Endometrium (tissue), 2 donors: ENCODE measurements around the gene OPN1SW.

Source experiments
- FAIRE-seq: peaks from 2 replicates; lab custom pipeline; 2012; peaks lifted over from hg19 to GRCh38; lab: Jason Lieb, UNC
- donor health status: control.
- donor health status: control.

Gene OPN1SW

DNA sequence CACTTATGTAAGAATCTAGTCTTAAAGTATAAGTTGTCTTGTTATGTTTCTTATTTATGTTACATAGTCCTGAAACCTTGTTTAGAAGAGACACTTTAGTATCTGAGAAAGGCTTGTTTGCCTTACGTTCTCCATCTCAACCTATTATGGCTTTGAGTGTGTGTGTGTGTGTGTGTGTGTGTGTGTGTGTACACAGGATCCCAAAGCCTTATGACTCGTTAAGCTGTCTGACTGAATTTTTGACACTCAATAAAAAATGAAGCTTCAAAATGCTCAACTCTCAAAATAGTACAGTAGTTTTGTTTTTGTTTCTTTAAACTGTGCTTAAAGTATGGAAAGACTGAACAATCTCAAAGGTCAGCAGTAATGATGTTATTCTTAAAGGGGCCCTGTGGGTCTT, 18.4 kb downstream of the OPN1SW start:
- FAIRE-seq: no peak

DNA sequence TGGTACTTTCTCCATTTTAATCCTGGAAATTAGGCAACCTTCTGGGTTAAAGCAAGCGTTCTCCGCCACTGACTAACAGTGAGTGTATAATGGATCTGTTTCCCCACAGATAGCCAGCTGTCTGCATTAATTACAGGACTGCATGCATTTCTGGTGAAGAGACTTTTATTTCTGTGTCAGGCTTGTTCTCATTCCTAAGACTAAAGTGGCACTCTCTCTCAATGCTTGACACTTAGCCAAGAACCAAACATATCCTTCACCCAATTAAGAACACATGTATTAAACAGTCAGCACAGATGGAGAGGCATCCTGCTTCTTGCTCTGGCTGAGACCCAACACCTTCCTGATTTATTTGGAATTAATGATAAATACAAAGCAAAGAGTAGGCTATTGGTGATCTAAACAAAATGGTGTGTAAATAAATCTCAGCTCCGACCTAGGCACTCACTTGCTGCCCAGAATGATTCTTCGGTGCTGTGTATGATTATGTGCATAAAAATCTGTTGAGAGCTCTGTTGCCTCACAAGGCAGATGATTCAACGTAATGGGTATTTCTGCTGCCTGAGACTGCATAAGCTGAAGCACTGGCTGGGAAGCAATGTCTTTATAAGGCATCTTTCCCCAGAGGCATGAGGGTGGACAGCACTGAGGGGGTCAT, 19.6 kb downstream of the OPN1SW start:
- no peak for FAIRE-seq

DNA sequence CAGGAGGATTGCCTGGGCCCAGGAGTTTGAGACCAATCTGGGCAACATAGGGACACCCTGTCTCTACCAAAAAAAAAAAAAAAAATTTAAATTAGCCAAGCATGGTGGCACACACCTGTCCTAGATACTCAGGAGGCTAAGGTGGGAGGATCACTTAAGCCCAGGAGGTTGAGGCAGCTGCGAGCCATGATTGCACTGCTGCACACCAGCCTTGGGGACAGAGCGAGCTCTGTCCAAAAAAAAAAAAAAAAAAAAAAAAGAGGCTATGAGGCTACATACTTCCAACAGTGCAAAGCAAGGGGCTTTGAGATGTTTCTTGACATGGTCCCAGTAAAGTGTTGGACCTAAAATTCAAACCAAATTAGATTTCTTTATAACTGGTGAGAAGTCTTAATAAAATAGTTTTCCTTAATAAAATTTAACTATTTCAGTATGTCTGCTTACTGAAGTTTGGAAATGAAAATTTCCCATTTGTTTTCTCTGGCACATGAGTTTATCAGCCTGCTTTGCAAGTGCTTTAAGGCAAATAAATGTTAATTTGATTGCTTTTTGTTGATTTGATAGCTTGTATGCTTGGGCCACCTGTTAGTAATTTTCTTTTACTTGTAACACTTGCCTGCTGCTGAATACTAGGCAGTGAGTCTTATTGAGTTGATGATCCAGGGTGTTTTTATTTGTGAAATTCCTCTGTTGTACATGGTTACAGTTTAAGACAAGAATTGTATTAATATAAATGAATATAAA, 20.3 kb downstream of the OPN1SW start:
- no peak for FAIRE-seq

- no peak for FAIRE-seq
Observed at GRCh38 chr7:128752251-128752650, 23.3 kb downstream of the OPN1SW start.

- FAIRE-seq: no peak
Observed at GRCh38 chr7:128747327-128748079, 28.1 kb downstream of the OPN1SW start.

- FAIRE-seq: no peak
Observed at GRCh38 chr7:128745706-128746105, 29.9 kb downstream of the OPN1SW start.

GRCh38 chr7:128744366-128744905, 31.2 kb downstream of the OPN1SW start:
- no peak for FAIRE-seq

DNA sequence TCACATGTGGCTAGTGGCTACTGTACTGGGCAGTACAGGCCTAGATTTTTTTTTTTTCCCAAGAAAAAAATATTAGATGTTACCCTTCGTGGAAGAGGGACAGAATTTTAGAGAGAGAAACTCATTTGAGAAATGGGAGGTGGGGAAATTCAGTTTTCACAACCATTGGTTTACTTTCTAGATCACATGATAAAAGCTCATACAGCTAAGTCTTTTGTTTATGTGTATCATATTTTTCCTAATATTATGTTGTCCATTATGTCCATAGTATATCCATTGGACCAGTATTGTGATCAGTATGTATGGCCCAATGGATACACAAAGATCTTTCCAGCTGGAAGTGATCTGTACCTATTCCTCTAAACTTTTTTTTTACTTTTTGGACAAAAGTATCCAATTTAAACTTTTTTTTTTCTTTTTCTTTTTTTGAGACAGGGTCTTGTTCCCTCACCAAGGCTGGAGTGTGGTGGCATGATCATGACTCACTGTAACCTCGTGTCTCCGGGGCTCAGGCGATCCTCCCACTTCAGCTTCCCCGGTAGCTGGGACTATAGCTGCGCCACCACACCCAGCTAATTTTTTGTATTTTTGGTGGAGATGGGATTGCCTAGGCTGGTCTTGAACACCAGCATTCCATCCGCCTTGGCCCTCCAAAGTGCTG, 32.4 kb downstream of the OPN1SW start:
- FAIRE-seq: no peak

- FAIRE-seq: no peak
Observed at GRCh38 chr7:128742206-128742605, 33.4 kb downstream of the OPN1SW start.

- no peak for FAIRE-seq
Observed at GRCh38 chr7:128741491-128741890, 34.1 kb downstream of the OPN1SW start.

DNA sequence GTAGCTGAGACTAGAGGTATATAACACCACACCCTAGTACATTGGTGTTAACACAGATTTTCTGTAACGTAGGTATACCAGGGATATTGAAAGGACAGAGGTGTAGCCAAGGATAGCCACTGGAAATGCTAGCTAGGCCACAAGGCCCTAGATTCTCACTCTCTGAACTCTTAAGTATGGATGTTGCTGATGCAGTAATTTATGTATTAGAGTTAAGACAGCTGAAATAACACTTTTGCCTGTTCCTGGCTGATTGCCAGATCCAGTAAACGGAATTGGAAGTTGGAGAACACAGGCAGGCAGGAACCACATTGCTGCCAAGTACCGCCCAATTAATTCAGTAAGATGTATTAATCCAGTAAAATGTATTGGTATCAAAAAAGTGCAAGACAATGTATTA, 34.6 kb downstream of the OPN1SW start:
- FAIRE-seq: no peak

- no peak for FAIRE-seq
Observed at GRCh38 chr7:128739990-128740682, 35.5 kb downstream of the OPN1SW start.

GRCh38 chr7:128739048-128739962, 36.3 kb downstream of the OPN1SW start, which contains the start of gene CALU:
Gene CALU (plus strand): TSS chr7:128739359. CDS start chr7:128748584, 9,225 bp downstream.
- peak; percentile 51 for FAIRE-seq

- FAIRE-seq: no peak
Observed at GRCh38 chr7:128738570-128739047, 37.0 kb downstream of the OPN1SW start.

- FAIRE-seq: no peak
Observed at GRCh38 chr7:128737867-128738385, 37.7 kb downstream of the OPN1SW start.

DNA sequence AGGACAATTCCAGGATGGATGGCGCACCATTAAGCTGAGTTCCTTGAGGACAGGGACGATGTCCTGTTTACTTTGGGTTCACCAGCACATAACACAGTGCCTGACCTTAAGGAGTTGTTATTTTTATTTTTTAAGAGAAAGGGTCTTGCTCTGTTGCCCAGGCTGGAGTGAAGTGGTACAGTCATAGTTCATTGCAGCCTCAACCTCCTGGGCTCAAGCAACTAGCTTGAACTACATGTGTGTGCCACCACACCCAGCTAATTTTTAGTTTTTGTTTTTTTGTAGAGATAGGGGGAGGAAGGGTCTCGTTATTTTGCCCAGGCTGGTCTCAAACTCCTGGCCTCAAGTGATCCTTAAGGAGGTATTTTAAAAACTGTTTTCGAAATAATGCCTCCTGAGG, 38.2 kb downstream of the OPN1SW start:
- no peak for FAIRE-seq

DNA sequence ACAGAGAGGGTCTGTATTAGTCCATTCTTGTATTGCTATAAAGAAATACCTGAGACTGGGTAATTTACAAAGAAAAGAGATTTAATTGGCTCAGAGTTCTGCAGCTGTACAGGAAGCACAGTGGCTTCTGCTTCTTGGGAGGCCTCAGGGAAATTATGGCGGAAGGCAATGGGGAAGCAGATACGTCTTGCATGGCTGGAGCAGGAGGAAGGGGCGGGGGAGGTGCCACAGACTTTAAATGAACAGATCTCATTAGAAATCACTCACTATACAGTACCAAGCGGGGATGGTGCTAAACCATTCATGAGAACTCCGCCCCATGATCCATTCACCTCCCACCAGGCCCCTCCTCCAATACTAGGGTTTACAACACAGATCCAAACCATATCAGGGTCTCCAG, 40.2 kb downstream of the OPN1SW start:
- FAIRE-seq: no peak

DNA sequence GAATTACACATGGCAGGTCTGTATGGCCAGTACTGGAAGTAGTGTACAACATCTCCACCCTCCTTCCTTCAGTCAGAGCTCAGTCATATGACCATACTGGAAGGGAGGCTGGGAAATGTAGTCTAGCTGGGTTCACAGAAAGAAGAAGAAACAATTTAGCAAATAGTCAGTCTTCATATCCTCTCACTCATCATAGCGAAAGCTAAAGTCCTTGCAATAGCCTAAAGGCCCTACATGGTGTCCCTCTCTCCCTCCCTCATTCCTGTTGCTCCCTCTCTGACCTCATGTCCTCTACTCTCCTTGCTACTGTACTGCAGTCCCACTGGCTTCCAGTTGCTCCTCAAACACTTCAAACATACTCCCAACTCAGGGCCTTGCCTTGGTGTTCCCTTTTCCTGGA, 40.7 kb downstream of the OPN1SW start:
- FAIRE-seq: no peak

GRCh38 chr7:128733278-128733645, 42.3 kb downstream of the OPN1SW start:
- no peak for FAIRE-seq
